Hematopoietic multipotent progenitor cell treated with erythropoietin and hydrocortisone succinate and interleukin-3 and kit ligand, for 8 days (in vitro differentiated cells): Measurements from ENCODE around the gene FAH.

ENCODE experiments used
- DNase-seq: peaks from one replicate; pipeline ENCODE4 v3.0.0-alpha.2; 2015

The FAH gene

DNA sequence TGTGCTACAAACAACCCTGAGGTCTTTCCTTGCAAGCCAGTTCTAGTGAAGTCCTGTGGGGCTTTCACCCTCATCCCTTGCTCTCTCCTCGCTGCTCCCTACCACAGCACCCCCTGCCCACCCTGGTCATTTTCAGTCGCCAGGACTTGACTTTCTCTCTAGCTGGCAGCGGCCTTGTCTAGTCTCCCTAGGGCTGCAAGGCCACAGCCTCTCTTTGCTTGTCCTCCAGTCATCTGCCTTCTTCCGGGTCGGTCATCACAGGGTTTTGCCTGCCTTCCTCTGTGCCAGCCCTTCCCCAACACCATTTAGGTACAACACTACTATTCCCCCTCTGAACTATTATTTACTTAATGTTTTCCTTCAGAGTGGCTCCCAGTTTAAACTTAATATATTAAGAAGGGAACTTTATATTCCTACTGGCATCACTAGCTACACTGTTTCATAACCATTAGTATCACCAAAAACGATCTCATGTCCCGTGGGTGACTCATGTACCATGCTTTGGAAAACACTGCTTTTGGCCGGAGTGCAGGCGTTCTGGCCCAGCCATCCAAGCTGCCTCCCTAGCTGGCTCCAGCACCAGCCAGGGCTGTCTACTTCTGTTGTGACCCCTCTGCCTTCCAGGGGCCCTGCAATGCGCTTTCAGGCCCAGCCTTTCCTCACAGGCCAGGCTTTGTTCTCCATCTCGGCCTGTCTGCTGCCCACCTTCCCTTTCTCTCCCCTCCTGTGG is 21.4 kb downstream of the FAH start:
- DNase-seq, result no peak

DNA sequence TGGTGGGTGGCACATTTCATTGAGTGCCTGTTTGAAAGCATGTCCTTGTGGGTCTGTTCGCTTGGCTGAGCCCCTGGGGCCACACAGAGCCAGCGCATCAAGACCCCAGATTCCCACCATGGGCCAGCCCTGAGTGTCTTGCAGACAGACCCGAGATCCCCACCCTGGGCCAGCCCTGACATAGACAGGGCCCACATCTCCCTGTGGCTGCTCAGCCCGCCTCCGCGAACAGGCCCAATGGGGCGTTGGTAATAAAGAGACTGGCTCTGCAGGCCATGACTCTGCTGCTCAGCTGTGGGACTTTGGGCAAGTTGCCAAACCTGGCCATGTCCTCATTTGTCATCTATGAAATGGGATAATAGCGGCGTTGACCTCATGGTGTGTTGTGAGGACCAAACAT is 22.6 kb downstream of the FAH start:
- DNase-seq, result no peak

DNA sequence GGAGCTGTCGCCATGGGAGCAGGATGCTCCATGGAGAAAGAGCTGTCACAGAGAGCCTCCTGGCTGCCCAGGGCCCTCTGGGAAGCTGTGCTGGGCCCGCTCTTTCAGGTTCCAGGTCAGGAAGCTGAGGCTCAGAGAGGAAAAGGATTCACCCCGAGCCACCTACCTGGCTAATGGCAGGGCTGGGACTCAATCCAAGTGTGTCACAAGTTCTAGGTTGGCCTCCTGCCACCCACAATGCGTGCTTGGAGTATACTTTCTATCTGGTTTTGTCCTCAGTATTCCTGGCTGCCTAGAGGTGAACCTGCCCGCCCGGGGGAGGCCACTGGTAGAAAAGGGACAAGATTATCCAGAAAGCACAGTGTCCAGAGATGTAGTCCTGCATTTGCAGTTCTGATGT is 23.6 kb downstream of the FAH start:
- DNase-seq, result no peak

DNA sequence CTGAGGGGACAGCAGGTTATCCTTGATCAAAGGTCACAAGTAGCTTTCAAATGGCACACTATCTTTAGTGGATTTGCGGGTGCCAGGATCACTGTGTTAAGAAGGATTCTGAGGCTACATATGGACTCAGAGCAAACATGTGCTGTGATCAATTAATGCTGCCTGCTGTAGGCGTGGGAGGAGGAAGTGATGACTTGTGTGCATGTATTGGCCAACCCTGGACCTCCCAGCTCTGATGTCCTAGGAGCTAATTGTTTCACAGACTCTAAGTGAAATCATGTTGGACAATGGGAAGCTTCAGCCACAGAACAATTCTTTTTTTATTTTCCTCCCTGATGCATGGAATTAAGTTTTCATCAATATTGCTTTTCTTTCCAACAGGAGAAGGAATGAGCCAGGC is 24.4 kb downstream of the FAH start:
- DNase-seq, result no peak

DNA sequence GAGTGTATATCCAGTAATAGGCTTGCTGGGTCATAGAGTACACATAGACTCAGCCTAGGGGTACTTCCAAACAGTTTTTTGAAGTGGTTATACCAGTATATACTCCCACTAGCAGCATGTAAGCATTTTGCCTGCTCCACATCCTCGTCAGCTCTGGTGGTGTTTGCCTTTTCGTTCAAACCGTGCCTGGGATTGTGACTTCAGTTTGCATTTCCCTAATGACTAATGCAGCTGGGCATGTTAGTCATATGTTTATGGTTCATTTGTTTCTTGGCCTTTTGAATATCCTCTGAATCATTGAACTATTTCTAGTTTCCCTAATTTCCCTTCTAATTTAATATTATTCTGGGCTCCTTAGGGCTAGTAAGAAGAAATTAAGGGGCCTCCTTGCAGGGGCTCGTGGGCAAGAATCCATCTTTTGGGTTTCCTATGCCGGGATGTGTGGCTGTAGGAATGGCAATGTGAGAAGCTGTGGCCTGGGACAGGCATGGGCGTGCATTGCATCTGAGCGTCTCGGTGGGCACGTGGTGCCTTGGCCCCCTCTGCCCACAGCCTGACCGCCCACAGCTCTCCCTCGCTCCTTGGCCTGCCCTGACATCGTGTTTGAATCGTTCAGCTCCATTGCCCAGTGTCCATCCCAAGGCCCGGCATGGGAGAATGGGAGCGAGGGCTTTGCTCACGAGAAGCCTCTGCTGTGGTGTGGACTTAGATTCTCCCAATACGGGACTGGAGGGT is 26.4 kb downstream of the FAH start:
- DNase-seq, result no peak

DNA sequence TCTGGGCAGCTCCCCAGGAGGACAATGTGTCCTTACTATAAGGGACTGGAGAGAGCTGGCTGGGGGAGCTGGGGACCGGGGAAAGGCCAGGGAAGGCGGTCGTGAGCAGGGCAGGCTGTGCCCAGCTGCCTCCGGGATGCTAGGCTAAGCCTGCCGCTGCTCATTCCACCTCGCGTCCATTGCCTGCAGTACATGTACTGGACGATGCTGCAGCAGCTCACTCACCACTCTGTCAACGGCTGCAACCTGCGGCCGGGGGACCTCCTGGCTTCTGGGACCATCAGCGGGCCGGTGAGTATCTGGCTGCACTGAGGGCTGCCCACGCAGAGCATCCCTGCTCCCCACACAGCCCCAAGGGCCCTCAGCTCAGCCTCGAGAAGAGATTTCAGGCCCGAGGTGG is 27.1 kb downstream of the FAH start:
- no peak for DNase-seq

DNA sequence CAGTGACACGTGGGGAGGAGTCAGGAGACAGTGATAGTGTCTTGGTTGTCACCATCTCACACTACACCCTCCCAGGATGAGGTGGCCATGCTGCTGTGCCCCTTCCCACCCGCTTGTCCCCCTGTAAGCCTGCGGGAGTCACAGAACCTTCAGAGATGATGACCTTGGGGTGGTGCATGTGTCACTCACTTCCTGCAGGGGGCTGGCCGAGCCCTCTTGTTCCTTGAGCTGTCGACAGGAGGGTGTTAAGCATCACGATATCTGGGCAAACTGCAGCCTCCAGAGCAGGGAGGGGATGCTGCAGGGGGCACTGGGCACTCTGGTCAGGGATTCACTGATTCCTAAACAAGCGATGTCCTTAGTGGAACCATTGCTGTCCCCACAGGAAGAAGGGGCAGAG is 27.7 kb downstream of the FAH start:
- no peak for DNase-seq

DNA sequence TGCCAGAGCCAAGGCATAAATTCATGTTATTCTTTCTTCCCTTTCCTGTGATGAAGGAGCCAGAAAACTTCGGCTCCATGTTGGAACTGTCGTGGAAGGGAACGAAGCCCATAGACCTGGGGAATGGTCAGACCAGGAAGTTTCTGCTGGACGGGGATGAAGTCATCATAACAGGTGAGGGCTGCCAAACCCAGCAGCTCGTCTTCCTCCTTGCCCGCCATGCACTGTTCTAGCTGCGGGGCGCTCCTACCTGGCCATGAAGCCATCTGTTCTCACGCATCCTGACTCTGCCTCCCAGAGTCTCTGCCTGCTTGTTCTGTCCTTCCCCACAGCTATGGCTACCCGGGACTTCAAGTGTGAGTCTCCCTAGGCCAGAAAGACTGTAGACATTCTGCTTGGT is 28.2 kb downstream of the FAH start:
- DNase-seq, result no peak

DNA sequence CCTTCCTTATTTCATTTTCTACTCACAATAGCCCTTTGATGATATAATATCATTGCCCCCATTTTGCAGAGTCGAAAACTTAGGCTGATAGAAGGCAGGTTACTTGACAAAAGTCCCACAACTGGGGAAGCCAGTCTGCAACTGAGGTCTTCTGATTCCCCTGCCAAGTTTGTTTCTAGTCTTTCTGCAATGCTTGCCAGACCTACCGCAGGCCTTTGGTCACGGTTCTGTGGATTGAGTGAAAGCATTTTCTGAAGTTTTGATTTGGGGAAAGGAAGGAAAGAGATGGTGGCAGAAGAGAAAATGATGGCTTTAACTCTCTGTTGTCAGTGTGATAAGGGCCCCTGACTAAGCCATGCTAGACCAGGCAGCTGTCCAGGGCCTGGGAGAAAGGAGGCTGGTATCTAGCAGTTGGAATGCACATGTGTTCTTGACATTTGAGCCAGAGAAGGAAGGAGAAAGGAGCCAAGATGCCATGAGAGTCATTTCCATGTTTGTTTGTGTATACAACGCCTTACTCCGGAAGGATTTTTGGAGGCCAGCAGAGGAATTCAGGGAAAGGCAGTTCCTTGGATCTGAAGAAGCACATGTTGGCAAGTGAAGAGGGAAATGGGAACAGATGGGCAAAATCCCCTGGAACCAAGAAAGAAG is 29.9 kb downstream of the FAH start:
- DNase-seq, result no peak

DNA sequence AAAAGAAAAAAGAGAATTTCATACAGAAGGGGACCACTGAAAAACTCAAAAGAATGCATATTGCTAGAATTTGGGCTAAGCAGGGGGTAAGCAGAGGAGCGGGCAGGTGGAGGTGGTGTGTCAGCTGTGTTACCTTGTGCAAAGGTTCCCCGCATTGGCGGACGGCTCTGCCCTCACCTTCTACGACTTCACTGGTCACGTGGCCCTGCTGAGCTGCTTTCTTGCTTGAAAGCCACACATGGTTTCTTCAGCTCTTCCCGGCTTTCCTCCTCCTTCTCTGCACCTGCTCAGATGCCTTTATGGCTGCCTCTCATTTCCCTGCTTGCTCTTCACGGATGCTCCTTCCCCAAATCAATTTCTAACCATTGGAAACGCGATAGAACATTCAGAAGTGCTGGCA is 30.5 kb downstream of the FAH start:
- DNase-seq, result no peak

DNA sequence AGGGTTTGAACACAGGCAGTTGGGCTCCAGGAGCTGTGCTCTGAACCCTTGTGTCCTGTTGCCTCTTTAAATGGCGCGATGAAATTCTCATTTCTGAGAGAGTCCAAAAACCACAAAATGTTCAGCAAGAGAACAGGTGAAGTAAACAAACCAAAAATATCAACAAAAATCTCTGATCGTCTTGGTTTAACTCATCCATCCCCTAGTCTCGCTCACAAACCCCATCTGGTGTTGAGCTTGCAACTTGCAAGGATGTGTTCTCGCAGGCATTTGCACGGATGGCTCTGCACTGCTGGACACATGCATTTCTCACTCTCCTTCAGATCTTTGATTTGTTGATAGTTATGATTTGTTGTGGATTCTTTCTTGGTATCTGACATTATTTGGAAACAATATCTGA is 31.1 kb downstream of the FAH start:
- DNase-seq, result no peak

DNA sequence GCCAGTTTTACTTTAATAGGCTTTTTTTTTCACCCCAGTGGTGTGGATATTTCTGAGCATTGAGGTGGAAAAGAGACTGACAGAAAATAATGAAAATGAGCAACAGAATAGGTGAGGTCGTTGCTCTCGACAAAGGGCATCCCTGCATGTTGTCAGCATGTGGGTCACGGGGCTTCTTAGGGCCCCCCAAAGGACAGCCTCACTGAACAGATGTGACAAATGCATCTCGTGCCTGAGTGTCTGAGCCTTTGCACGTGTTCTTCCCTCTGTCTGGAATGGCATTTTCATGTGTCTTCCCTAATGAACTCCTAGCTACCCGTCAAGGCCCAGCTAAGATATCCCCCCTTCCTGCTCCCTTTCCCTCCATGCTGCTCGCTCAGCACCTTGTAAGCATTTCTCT is 31.8 kb downstream of the FAH start:
- no peak for DNase-seq

DNA sequence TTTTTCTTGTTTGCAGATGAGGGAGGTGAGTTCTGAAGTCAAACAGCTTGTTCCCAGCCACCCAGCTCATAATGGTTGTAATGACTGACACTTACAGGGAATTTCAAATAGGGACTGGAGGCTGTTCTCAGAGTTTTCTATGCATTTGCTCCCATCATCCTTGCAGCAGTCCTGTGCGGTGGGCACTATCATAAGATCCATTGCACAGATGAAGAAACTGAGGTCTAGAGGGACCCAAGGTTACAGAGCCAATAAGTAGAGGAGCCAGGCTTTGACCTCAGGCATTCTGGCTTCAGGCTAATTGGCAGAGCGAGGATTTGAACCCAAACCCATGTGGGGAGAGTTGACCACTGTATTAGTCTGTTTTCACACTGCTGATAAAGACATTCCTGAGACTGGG is 32.4 kb downstream of the FAH start:
- DNase-seq, result no peak

DNA sequence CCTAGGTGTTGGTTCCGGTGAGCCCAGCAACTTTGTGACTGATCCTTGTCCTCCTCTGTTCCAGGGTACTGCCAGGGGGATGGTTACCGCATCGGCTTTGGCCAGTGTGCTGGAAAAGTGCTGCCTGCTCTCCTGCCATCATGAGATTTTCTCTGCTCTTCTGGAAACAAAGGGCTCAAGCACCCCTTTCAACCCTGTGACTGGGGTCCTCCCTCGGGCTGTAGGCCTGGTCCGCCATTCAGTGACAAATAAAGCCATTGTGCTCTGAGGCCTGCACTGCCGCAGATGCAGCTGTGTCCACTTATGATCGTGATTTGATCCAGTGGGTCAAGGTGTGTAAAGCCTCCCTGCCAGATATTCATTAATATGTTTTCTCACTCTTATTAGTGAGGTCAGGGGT is 33.3 kb downstream of the FAH start:
- DNase-seq, result no peak

DNA sequence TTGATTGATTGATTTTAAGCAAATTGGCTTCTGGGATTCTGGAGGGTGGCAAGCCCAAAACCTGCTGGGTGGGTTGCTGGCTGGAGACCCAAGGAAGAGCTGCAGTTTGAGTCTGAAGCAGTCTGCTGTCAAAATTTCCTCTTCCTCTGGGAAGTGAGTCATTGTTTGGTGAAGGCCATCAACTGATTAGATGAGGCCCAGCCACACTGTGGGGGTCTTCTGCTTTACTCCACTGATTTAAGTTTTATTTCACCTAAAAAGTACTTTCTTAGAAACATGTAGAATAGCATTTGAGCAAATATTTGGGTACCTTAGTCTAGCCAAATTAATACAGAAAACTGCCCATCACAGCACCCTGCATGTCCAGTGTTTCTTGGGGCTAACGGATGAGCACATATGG is 33.8 kb downstream of the FAH start:
- no peak for DNase-seq

DNA sequence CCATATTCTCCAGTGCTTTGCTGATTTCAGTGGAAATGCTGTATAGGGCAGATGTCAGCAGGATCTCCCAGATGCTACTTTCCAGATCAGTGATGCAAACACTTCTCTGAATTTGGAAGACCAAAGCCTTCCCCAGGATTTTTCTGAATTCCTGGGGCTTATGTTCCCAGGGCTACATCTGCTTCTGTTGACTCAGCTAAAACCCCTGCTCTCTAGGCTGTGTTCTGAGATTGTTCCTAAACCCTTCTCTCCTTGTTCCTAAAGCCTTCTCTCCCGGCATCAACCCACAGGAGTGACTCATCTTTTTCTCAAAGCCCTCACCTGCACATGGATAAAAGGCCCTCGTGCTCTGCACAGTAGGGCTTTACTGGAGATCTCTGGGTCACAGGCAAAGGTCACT is 35.5 kb downstream of the FAH start:
- no peak for DNase-seq

DNA sequence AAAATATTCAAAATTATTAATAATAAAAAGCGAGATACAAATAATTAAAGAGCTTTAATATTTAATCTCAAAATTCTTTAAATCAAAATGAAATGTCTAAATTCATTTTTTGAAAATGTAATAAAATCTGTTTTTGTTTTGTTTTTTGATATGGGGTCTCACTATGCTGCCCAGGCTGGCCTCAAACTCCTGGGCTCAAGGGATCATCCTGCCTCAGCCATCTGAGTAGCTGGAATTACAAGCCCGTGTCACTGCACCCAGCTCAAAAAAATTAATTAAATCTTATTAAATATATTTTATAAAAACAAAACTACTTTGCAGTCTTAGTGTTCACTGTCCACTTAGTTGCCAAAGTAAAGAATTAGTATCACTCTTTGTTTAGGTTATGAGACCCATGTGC is 38.4 kb downstream of the FAH start:
- DNase-seq, result no peak

DNA sequence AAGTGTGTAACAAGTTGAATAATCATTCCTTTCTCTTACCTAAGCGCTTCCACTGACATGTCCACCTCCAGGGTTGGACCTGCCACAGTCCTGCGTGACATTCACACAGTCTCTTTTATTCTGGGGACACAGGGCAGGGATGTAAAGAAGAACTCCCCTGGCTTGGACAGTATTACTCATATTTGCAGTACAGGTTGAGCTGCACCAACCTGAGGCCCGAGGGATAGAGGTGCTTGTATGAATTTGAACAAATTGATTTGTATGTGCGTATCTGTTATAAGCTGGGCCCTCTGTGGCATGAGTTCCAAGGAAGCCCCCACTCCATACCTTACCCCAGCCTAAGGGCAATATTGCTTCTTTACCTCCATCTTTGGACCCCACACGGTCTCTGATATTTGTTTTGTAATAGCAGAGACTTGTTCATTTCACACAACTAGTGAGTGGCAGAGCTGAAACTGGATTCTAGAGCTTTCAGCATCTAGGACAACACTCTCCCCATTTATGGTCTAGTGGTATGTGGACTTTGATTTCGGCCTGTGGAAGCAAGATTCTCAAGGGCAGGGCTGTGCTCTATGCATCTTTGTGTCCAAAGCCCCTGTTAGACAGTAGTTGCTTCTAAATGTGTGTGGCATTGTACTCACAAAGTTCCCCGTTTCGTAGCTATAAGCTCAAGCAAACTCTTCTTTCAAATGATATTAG is 39.2 kb downstream of the FAH start:
- no peak for DNase-seq

DNA sequence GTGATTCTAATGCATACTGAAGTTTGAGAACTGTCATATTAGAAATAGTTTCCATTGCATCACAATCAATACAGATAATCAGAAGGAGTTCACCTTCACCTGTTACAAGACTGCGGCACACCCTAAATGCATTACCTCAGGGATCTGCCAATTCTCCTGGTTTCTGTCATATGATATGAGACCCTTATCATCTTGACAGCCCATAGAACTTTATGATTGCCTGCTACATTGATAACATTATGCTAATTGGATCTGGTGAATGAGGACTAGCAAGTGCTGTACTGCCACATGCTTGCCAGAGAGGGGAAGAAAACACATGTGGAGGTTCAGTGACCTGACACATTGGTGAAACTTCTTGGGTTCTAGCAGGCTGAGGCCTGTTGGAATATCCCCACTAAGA is 41.4 kb downstream of the FAH start:
- DNase-seq, result no peak

DNA sequence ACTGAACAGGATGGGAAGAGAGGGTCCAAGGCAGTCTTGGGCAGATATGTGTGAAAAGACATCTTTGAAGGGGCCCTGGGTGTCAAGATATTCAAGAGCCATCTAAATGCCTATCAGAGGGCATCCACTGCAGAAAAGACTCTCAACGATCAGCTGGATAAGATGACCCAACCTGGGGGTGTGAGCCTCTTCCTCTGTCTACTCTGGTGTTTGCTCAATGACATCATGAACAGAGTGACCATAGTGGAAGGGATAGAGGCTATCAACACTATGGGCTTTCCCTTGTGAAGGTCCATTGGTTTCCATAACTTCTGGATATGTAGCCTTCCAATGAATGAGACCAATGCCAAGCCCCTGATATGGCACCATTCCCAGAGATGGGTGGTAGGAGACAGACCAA is 42.1 kb downstream of the FAH start:
- no peak for DNase-seq

DNA sequence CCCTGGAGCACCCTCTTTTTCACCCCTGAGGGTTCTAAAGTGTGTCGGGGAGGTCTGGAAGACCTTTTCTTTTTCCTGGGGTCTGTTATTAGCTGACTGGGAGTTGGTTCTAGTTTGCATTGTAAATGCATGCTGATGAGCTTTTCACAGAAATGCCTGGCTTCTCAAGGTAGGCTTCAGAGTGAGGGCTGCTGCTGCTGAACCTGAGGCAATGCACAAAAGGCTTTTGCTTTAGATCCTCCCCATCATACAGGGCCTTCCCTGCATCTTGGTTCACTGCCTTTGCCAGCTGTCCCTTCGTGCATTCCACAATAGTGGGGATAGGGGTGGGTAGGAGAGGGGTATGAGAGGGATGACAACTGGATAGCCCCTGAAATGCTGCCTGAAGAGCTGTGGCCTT is 46.6 kb downstream of the FAH start:
- no peak for DNase-seq

DNA sequence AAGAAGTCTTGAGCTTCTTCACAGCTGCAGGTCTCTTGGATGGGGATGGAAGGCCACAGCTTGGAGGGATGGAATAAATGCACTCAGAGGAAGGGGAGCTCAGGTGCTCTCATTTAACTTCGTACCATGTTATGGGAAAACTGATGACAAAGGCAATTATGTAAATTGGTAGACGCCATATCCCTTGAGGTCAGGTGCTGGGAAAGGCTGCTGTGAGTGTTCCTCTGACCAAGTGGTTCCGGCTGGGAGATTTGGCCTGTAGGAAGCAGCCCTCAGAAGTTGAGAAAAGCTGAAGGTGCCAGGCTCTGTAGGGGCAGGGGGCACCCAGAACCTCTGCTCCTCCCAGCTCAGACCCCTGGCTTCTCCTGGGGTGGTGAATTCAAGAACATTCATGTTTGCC is 47.1 kb downstream of the FAH start:
- no peak for DNase-seq

DNA sequence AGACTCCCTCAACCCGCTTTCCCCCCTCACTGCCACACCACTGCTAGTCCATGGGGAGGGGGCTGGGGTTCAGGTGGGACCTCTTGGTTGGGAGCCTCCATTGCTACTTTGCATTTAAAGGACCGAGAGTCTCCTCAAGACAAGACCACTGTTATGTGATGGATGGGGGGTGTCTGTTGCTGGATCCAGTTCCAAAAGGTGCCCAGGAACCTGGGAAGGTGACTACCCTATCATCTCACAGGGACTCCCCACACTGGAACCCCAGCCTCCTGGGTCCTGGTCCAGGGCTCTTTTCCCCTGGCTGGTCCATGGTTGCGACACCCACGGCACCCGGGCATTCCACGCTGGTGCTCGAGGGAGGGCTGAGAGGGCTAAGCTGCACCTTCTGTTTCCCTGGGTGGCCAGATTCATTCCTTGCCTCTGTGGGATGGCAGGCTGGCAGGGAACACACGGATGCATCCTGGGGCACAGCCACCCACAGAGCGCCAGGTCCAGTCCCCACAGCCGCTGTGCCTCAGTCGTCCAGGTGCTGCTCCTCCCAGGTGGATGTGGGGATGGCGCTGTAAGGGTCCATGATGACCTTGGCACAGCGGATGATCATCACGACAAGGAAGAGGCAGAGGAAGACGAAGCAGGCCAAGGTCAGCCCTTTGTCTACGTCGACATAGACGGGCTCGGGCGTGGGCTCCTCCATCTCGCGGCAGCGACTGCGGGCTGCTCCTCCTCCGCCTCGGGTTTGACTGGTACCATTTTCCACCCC is 48.6 kb downstream of the FAH start:
- DNase-seq, result no peak
